GM21526 (cell line): ENCODE measurements around the gene COG4.
"Not testable (repeated sequence)": the region's sequence is repeated elsewhere in the genome, so short reads cannot be mapped to it uniquely, and the experiment has no call there.

Source experiments
- ATAC-seq: cut with Tn5 transposase; IDR thresholded peaks from one replicate; pipeline ENCODE4 v1.9.1; 2021; ENCODE audit warnings: moderate library complexity; ENCODE audit not compliant: unreplicated experiment, low FRiP score

Gene COG4

DNA sequence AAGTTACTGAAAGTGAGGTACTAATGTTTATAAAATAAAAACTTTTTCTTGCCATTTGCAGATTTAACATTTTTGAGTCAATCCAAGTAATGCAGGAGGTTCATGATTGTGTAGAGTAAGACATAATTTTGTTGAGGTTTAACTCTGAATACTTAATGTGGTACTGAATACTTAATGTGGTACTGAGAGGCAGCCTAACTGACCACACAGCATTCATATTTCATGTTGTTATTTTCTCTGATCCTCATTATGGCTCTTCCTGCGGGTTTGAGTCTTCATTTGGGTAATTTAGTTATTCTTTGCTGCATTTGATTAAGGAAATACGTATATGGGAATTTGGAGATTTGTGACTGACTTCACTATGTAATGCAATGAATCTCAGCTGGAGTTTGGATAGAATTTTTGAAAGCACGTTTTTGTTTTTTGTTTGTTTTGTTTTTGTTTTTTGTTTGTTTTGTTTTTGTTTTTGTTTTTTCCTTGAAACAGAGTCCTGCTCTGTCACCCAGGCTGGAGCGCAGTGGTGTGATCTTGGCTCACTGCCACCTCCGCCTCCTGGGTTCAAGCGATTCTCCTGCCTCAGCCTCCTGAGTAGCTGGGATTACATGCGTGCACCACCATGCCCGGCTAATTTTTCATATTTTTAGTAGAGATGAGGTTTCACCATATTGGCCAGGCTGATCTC is 4.1 kb upstream of the COG4 start:
- ATAC-seq = no peak

DNA sequence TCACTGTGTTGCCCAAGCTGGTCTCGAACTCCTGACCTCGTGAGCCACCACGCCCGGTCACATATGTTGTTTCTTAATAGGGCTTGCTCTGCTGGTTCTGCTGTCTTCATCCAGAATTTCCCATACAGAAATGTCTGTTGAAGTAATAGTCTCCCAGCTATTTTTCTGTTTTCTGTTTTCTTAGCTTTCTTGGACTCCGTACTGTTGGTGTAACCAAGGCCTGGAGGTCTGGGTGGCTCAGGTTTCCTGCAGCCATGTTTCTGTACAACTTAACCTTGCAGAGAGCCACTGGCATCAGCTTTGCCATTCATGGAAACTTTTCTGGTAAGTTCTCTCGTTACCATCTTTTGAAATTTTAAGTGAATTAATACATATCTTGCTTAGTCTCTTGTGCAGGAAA is 3.0 kb upstream of the COG4 start:
- ATAC-seq = no peak

DNA sequence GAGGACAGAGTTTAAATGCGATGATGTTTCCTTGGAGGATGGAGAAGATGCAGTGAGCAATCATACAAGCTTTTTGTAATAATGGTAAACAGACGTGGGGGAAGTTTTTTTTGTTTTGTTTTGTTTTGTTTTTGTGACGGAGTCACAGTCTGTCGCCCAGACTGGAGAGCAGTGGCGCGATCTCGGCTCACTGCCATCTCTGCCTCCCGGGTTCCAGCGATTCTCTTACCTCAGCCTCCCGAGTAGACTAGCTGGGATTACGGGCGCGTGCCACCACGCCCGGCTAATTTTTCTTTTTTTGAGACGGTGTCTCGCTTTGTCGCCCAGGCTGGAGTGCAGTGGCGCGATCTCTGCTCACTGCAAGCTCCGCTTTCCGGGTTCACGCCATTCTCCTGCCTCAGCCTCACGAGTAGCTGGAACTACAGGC is 1.1 kb upstream of the COG4 start:
- not testable (repeated sequence) for ATAC-seq

DNA sequence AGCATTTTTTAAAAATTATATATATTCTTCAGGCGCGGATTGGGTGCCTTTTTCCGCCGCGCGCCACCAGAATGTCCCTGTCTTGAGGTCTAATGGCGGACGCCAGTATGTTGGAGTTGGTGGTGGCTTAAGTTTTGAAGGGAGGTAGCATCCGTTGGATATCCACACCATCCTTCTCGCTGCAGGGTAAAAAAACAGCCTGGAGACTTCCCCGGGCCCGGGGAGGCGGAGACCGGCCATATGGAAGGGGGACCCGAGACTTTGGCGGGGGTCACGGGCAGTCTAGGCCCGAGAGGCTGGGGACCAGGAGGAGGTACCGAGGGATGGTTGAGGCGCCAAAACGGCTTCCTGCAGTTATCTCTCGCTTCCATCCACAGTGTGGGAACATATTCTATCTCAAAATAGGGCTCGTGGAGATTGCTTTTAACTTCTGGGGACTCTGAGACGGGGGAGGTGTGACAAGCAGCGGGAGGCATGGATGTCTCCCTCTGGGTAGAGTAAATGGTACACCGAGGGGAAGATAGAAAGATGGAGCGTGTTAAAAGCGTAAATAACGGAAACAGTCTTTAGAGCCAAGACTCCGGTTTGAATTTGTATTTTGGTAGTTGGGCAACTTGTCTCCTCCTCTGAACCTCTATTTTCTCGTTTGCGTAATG is 517 bp upstream of the COG4 start, which contains the start of gene SF3B3:
Gene SF3B3 (plus strand): TSS at position 74 of the 656 bp plus-strand sequence. CDS start 2,841 bp downstream, outside the sequence.
- peak; percentile 49 for ATAC-seq

DNA sequence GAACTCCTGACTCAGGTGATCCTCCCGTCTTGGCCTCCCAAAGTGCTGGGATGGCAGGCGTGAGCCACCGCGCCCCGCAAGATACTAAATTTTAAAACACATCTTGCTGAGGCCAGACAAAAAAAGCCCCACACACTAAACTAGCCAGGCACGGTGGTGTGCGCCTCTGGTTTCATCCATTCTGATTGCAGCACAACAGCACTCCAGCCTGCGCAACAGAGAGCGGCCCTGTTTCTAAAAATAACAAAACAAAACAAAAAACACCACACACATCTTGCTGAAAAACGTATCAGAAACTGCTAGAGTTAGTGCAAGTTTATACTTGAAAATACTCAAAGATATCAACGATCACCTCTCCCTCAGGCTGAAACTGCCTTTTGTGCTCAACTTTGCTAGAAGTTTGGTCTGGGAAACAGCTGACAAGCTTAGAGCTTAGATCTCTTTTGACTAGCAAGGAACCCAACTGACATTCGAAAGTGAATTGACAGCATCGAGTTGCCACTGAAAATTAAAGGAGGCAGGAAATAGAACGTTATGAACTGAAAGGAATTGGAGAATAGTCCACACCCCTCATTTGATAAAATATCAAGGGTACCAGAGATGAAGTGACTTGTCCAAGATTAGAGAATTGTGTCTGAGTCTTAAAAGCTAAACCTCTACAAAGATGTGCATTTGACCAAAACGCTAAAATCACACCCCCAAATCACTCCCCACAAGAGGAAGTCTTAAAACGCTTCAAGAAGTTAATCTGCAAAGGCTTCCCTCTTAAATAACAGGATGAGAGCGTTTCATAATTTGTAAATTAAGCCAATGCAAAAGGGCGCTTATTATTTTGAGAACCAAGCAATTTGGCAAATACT is 908 bp downstream of the COG4 start:
- ATAC-seq = no peak

DNA sequence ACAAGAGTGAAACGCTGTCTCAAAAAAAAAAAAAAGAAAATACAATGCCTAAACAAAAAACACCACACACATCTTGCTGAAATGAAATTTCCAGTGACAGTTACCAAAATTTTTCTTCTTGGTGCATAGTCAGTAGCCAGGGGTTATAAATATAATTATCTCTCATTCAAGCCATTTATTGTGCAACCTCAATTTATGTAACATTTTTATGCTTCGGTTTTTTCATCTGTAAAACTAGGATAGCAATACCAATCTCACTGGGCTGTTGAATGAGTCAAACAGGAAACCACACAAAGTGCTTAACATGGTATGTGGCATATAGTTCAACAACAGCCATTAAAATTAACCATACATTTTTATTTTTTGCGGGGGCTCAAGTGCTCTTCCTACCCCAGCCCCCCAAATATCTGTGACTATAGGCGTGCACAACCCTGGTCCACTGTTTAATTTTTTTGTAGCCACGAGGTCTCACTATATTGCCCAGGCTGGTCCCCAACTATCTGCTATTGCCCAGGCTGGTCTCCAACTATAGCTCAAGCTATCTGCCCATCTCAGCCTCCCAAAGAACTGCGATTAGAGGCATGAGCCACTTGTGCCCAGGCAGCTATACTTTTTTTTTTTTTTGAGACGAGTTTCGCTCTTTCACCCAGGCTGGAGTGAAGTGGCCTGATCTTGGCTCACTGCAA is 2.6 kb downstream of the COG4 start:
- no peak for ATAC-seq

DNA sequence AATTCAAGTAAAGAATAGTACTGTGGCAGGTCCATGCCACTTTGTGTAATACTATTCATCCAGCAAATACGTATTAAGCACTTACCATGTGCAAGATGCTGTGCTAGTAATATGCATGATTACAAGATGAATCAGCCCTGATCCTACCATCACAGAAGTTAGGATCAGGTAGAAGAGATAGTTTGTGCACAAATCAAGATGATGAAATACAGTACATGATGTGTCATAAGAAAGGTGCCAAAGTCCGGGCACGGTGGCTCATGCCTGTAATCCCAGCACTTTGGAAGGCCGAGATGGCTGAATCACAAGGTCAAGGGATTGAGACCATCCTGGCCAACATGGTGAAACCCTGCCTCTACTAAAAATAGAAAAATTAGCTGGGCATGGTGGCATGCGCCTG is 10.9 kb downstream of the COG4 start:
- ATAC-seq = no peak

DNA sequence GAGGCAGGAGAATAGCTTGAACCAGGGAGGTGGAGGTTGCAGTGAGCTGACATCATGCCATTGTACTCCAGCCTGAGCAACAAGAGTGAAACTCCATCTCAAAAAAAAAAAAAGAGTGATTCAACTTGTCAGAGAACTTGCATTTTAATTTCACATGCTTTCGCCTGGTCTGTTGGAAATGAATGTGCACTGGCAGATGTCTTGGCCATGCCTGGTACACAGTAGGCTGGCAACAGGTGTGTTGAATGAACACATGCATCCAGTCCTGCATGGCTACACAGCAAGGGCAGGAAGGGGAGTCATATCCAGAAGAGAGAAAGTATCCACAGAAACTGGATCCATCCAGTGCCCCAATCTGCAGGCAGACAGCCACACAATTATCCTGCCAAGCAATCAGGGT is 11.5 kb downstream of the COG4 start:
- ATAC-seq = no peak

DNA sequence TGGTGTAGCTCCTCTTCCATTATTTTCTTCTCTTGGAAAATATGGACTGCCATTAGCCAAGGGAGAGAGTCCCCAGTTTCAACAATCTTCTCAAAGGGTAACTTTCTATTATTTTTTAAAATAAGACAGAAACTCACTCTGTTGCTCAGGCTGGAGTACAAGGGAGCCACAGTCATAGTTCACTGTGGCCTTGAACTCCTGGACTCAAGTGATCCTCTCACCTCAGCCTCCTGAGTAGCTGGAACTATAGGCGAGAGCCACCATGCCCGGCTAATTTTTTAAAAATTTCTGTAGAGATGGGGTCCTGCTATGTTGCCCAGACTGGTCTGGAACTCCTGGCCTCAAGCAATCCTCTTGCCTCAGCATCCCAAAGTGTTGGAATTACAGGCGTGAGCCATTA is 13.1 kb downstream of the COG4 start:
- no peak for ATAC-seq

DNA sequence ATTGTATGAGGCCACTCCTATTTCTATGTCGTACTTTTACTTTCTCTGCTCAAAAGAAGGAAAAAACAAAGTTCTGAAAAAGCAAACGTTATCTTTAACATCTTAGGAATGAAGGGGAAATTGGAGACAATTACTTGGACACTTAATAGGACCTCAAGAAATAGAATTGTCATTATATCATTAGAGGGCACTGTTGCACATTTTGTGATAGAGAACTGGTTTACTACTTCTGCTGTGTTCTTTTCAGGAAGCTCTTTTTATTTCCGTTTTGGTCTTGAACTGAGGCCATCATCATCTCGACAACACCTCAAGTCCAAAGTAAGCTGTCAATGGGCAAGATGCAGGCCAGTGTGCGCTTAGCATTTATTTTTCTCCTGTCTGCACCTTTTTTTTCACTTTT is 14.6 kb downstream of the COG4 start:
- no peak for ATAC-seq

DNA sequence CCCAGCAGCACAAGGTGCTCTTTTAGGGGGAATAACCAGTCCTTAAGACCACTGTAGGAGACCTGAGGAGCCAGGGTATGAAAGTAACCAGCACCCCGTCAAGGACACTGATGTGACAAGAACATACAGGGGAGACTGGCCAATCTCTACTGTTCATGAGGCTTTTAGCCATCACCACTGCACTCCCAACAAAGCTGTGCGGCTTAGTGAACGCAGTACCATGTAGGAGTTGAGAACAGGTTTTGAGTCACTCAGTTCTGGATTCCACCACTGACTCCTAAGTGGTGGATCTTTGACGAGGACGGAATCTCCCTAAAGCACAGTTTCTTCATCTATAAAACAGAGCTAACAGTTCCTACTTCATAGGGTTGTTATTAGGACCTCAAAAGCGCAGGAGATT is 26.8 kb downstream of the COG4 start:
- no peak for ATAC-seq

DNA sequence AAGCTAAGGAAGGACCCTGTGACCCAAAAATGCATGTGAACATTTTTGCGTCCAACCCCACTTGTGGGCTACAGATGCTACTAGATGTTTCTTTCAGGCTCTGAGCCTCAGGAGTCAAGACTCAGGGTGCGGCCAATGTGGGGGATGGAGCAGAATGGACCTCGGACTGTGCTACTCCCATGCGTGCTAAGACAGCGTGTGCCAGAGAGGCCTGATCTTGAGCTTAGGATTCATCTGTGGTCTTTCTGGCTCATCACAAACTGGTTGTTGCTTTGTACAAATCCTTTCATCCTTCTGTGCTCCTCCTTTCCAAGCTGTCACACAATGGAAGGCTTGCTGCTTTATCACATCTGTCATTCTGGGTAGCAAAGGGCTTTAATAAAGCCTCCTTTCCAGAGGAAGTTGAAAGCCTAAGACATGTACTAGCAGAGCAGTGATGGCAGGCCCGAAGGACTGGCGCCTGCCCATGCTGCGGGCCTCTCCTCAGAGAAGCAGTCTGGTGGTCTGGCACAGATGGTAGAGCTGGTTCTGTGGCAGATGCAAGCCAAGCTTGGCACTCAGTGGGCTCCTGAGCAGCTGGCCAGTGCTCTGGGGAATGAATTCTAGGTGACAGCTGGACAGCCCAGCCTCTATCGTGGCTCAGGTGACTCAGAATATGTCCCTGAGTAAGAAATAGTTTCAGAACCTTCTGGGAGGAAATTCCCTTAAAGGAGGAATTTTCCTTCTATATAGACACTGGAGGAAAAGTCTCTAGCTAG is 27.8 kb downstream of the COG4 start:
- no peak for ATAC-seq

DNA sequence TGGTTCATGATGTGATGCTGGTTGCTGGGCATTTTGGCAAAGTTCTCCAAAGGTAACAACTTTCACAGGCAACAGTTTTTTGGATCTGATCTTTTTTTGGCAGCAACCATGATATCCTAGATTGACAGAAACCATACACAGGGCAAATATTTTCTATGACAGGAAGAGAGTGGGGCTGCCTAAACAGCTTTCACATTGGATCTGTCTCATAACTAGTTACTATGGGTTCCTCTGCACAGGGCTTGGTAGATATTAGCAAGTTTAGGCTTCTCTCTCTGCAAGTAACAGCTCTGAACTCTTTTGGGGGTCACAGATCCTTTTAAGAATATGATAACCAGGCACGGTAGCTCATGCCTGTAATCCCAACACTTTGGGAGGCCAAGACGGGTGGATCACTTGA is 28.6 kb downstream of the COG4 start:
- no peak for ATAC-seq

DNA sequence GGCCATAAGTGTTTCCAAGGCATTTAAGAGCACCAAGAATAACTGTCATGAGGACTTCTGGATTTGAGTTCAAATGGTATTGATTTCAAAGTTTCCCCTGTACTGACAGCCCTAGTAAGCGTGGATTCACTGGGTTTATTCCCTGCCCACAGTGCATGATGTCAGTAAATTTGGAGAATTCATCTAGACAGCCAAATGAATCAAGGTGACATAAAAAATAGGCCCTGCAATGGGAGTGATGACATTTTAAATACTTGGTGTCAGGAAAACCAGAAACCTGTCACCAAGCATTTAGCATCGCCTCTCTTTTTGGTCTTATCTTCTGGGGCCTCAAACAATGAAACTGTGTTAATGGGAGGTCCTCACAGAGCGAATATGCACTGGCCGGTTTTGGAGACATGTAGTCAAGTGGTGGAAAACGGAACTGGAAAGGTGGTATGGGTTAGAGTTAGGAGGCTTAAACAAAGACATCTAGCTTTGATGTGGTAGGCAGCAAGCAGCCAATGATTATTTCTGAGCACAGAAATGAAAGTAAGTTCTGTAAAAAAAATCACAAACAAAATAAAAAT is 29.1 kb downstream of the COG4 start:
- ATAC-seq = no peak

DNA sequence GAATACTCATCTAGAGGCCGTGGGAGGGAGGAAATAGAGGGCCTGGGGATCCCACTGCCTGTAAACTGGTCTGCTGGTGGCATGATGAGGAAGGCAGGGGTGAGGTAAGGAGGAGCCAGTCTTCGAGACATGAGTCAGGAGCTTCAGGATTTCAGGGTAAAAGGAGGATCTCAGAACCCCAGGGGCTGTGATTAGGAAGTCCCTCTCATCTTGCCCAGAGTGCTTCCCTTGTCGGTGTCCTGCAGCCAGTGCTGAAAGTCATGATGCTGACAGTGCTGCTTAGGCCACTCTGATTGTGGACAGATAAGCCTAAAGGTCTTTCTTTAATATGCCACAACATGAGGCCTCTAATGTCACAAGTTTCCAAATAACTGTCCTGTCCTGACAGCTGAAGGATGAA is 29.6 kb downstream of the COG4 start:
- ATAC-seq = no peak

DNA sequence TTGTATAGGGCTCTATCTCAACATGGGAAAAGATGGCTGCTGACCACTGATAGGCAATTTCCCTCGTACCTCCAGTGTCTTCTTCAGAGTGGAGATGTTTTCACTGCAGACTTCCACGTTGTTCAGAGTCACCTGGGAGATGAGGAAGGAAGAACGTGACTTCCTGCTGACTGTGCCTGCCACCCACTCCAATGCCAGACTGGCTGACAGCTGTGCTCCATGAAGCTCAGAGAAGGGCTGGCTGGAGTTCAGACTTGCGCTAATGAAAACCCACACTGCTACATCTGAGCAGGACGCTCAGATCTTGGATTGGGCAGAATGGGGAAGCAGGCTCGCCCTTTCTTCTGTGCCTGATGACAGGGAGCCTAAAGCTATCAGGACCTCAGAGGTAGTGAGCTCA is 33.1 kb downstream of the COG4 start:
- ATAC-seq = no peak

DNA sequence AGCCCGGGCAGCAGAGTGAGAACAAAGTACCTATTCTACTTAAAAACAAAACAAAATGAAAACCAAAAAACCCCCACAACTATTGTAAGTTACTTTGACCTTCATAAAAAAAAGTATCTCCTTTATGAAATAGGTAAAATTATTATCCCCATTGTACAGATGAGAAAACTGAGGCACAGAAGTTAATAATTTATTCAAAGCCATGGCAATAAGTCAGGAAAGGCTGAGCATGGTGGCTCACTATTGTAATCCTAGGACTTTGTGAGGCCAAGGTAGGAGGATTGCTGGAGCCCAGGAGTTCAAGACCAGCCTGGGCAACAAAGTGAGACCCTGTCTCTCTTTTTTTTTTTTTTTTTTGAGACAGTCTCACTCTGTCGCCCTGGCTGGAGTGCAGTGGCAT is 38.5 kb downstream of the COG4 start:
- ATAC-seq = no peak

DNA sequence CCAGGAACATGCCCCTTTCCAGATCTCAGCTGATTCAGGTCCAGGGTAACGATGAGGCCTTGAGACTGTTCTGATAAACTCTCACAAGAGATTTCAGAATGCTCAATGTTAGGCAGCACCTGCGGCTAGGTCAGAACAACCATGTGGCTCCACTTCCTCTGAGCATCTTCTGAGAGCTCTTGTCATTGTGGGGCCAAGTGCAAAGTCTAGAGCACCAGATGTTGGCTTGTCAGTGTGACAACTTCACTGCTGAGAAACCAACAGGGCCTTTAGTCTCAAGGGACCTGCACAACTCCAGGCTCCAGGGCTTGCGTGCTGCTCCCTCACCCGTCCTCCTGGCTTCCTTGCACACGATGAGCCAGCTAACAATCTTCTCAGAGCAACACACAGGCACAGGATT is 39.9 kb downstream of the COG4 start:
- ATAC-seq = no peak

DNA sequence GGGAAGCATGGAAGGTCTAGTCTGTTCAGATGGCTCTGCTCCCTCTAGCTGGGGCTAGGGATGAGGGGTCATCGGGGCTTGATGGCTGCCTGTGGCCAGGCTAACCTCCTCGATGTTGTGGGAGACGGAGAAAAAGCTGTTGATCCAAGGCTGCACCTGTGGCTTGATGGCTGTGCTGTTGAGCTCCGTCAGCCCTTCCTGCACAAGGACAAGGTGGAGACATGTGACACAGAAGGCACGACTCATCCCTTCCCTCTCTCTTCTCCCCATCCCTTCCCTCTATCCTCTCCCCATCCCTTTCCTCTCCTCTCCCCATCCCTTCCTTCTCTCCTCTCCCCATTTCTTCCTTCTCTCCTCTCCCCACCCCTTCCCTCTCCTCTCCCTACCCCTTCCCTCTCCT is 40.7 kb downstream of the COG4 start:
- no peak for ATAC-seq
